ENCODE data around the gene FLYWCH2. TPM values are rescaled to one million over a fixed set of nuclear protein-coding genes. Genes with fewer than 3 reads are reported as not detected.

Gene FLYWCH2
- total RNA-seq, 1 donor from 2014 or later = 69.5 TPM

GRCh38 chr16:2856061-2856670 is 26.8 kb upstream of the FLYWCH2 start:
- no peak overlapping the region for H3K4me3 ChIP-seq (ENCODE audit: low read depth, low read length)
- no peak for TF ChIP-seq CTCF (IDR thresholded peaks at IDR 0.05; ENCODE audit: insufficient read depth, low read length, poor library complexity, severe bottlenecking)
- no peaks in the 10 kb centered on the region for H3K27me3 ChIP-seq (ENCODE audit: control insufficient read depth, insufficient read depth, low read length)
- no peaks in the 10 kb centered on the region for H3K36me3 ChIP-seq (ENCODE audit: control insufficient read depth, insufficient read depth, low read length)
- DNase-seq (ENCODE audit: low read depth) = no peak

GRCh38 chr16:2856686-2857450 is 26.1 kb upstream of the FLYWCH2 start:
- DNase-seq (ENCODE audit: low read depth) = no peak
- TF ChIP-seq CTCF (IDR thresholded peaks at IDR 0.05; ENCODE audit: insufficient read depth, low read length, poor library complexity, severe bottlenecking) = no peak
- no peaks in the 10 kb centered on the region for H3K27me3 ChIP-seq (ENCODE audit: control insufficient read depth, insufficient read depth, low read length)
- peak overlapping the region; percentile 30 for H3K4me3 ChIP-seq (ENCODE audit: low read depth, low read length)
- no peaks in the 10 kb centered on the region for H3K36me3 ChIP-seq (ENCODE audit: control insufficient read depth, insufficient read depth, low read length)

GRCh38 chr16:2857451-2858244 is 25.4 kb upstream of the FLYWCH2 start, which contains the start of gene PRSS22:
PRSS22 (minus strand) TSS chr16:2858170; CDS start chr16:2858104, 66 bp downstream.
- no peak for TF ChIP-seq CTCF (IDR thresholded peaks at IDR 0.05; ENCODE audit: insufficient read depth, low read length, poor library complexity, severe bottlenecking)
- DNase-seq (ENCODE audit: low read depth) = no peak
- Histone ChIP-seq H3K27me3 (ENCODE audit: control insufficient read depth, insufficient read depth, low read length) (no peaks in the 10 kb centered on the region), H3K4me3 (ENCODE audit: low read depth, low read length) (peak within 1 kb of the TSS; percentile 30), H3K36me3 (ENCODE audit: control insufficient read depth, insufficient read depth, low read length) (no peaks in the 10 kb centered on the region)

GRCh38 chr16:2858245-2859025 is 24.6 kb upstream of the FLYWCH2 start:
- Histone ChIP-seq H3K4me3 (ENCODE audit: low read depth, low read length) (peak overlapping the region; percentile 30), H3K36me3 (ENCODE audit: control insufficient read depth, insufficient read depth, low read length) (no peaks in the 10 kb centered on the region), H3K27me3 (ENCODE audit: control insufficient read depth, insufficient read depth, low read length) (no peaks in the 10 kb centered on the region)
- peak; percentile 40 for TF ChIP-seq CTCF (IDR thresholded peaks at IDR 0.05; ENCODE audit: insufficient read depth, low read length, poor library complexity, severe bottlenecking)
- DNase-seq (ENCODE audit: low read depth) = no peak

GRCh38 chr16:2859686-2860265 is 23.2 kb upstream of the FLYWCH2 start:
- no peak for DNase-seq (ENCODE audit: low read depth)
- no peak for TF ChIP-seq CTCF (IDR thresholded peaks at IDR 0.05; ENCODE audit: insufficient read depth, low read length, poor library complexity, severe bottlenecking)
- Histone ChIP-seq H3K36me3 (ENCODE audit: control insufficient read depth, insufficient read depth, low read length) (no peaks in the 10 kb centered on the region), H3K4me3 (ENCODE audit: low read depth, low read length) (no peak overlapping the region), H3K27me3 (ENCODE audit: control insufficient read depth, insufficient read depth, low read length) (no peaks in the 10 kb centered on the region)
